Astrocyte of the cerebellum (primary cell): ENCODE results near the gene RFNG.
"Not testable (repeated sequence)": the region's sequence is repeated elsewhere in the genome, so short reads cannot be mapped to it uniquely, and the experiment has no call there.

Experiments
- DNase-seq: peaks from one replicate; pipeline ENCODE4 v3.0.0-alpha.2; 2011; ENCODE audit warnings: low read depth
- H3K4me3 ChIP-seq: 2 replicates; pipeline ENCODE4 v1.5.1; 2011; ENCODE audit warnings: mild to moderate bottlenecking, low read depth, low read length, moderate library complexity
- in situ Hi-C: cut with HindIII; loops from 2 replicates; pipeline ENCODE4 v1.10.0; 2017; ENCODE audit warnings: low sequenced_read_pairs
- TF ChIP-seq, protein P1 (sequence below): IDR thresholded peaks from 2 replicates; pipeline ENCODE4 v1.5.1; 2012; ENCODE audit warnings: low read length, low read depth, moderate library complexity, mild to moderate bottlenecking; ENCODE audit errors: missing control alignments

The RFNG gene

DNA sequence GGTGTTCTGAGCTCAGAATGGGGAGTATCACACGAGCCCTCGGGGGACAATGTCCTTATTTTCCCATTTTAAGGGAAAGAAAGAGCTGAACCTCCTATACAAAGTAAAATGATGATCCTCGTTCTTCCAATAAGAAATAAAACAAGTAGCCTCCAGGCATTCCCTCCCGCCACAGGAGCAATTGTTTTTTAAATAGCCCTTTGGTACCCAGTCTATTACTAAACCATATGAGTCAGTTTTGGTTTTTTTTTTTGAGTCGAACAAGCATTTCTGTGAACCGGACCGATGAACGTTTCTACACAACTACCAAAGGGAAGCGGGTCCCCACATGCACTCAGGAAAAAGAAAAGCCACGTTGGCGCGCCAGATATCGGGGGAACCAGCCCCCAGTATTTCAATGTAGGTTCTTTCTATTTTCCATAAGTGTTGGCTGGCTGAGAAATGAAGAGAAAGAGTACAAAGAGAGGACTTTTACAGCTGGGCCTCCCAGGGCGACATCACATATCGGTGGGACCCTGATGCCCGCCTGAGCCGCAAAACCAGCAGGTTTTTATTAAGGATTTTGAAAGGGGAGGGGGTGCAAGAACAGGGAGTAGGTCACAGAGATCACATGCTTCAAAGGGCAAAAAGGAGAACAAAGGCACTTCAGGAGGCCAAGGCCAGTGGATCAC, 10.3 kb downstream of the RFNG start:
- in situ Hi-C loops, result no loop called here
- H3K4me3 ChIP-seq, result no peak overlapping the region
- TF ChIP-seq, protein P1, sequence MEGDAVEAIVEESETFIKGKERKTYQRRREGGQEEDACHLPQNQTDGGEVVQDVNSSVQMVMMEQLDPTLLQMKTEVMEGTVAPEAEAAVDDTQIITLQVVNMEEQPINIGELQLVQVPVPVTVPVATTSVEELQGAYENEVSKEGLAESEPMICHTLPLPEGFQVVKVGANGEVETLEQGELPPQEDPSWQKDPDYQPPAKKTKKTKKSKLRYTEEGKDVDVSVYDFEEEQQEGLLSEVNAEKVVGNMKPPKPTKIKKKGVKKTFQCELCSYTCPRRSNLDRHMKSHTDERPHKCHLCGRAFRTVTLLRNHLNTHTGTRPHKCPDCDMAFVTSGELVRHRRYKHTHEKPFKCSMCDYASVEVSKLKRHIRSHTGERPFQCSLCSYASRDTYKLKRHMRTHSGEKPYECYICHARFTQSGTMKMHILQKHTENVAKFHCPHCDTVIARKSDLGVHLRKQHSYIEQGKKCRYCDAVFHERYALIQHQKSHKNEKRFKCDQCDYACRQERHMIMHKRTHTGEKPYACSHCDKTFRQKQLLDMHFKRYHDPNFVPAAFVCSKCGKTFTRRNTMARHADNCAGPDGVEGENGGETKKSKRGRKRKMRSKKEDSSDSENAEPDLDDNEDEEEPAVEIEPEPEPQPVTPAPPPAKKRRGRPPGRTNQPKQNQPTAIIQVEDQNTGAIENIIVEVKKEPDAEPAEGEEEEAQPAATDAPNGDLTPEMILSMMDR, result no peak
- DNase-seq, result no peak

DNA sequence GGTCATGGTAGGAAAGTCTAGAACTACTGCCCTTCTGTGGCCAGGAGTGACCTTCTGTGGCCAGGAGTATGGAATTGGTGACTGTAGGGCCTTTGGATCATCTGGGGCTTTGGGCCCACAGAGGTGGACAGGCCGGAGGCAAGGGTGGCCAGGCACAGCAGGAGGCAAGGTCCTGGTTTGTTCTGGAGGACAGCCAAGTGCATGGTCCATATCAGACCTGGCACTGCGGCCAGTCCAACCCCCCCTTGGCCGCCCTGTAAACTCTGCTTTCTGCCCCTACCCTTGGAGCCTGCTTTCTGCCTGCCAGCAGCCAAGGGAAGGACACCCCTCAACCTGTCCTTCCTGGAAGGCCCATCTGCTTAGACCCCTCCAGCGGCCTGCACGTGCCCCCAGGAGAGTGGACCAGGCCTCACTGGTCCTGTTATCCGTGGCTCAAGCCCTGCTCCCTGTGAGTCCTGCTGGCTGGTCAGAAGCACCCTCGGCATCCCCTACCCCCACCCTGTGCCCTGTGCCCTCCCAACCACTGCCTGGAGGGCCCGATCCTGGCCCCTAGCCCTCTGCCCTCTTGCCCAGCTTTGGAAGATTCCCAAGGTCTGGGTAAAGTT, 11.8 kb downstream of the RFNG start:
- in situ Hi-C loops, result loop anchor here (10.0 kb wide), 2 partner anchors 65 to 95 kb away; partner anchors contain the start of gene ASPSCR1
- DNase-seq, result no peak

DNA sequence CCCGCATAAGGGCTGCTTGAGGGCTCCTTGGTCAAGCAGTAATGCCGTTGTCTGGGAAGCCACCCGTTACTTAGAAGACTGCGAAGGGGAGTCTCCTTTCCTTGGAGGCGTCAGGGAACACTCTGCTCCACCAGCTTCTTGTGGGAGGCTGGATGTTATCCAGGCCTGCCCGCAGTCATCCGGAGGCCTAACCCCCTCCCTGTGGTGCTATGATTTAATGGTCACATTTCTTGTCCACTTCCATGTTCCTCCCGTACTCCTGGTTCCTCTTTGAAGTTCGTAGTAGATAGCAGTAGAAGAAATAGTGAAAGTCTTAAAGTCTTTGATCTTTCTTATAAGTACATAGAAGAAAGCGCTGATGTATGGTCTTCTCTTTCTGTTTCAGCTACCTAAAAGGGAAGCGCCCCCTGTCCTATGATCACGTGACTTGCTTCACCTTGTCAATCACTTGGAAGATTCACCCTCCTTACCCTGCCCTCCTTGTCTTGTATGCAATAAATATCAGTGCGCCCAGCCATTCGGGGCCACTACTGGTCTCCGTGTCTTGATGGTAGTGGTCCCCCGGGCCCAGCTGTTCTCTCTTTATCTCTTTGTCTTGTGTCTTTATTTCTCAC, 12.7 kb downstream of the RFNG start:
- in situ Hi-C loops, result loop anchor here (10.0 kb wide), 2 partner anchors 64 to 96 kb away; partner anchors contain the start of gene ASPSCR1
- not testable (repeated sequence) for DNase-seq, H3K4me3 ChIP-seq

More for the DNA sequence above, 11.8 kb downstream of the RFNG start:
- no peak overlapping the region for H3K4me3 ChIP-seq
- TF ChIP-seq, protein P1, result no peak

DNA sequence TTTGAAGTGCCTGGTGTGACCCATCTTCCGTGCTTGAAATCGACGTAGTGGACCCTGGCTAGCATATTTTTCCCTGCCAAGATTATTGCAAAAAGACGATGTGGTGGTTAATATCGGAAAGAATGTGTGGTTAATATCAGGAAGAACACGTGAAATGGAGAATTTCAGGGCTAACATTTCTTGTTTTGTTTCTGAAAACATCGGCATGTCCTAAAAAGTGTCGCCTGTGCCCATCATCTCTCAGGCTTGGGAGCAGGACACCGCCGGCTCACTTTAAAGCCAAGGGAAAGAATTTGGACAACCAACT, 13.8 kb downstream of the RFNG start:
- peak overlapping the region; percentile 61 for H3K4me3 ChIP-seq
- in situ Hi-C loops, result loop anchor here (10.0 kb wide), 2 partner anchors 63 to 97 kb away; partner anchors contain the start of gene ASPSCR1
- DNase-seq, result no peak
- TF ChIP-seq, protein P1, result no peak

DNA sequence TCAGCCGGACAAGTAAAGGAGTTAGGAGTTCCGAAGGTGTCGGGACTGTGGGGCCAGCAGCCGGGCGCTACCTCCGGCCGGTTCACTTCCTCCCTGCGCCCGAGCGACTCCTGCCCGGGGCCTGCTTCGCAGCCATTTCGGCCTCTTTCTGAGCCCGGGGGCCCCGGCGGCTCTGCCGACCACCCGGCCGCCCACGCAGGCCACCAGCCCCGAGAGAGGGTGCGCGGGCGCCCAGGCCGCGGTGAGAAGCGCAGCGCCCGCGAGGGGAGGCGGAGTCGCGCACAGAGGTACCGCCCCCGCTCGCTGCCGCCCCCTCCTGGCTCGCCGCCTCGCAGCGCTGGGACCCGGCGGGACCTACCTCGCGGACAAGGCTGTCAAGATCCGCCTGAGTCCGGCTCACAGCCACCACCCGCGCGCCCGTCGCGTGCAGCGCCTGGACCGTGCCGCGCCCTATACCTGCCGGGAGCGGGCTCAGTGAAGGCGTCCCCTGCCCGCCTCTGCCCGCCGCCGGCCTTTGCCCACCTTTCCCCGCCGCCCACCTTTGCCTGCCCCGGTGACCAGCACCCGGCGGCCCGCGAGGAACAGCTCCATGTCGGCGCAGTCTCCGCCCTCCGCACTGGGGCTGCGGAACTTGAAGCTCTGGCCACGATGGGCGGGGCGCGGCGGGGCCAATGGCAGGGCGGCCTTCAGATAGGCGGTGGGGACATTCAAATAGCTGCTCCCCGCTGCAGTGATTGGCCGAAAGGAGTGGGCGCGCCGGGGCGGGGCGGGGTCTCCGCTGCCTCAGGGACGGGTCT, 14.3 kb downstream of the RFNG start, which contains the start of gene DCXR:
TSS of gene DCXR (minus strand) at position 606 of the 797 bp plus-strand sequence. CDS start at position 591, 15 bp downstream.
- H3K4me3 ChIP-seq, result peak within 1 kb of the TSS; percentile 61
- in situ Hi-C loops, result loop anchor here (10.0 kb wide), 2 partner anchors 62 to 98 kb away; partner anchors contain the start of gene ASPSCR1
- DNase-seq, result peak; percentile 92
- TF ChIP-seq, protein P1, result peak; percentile 68

DNA sequence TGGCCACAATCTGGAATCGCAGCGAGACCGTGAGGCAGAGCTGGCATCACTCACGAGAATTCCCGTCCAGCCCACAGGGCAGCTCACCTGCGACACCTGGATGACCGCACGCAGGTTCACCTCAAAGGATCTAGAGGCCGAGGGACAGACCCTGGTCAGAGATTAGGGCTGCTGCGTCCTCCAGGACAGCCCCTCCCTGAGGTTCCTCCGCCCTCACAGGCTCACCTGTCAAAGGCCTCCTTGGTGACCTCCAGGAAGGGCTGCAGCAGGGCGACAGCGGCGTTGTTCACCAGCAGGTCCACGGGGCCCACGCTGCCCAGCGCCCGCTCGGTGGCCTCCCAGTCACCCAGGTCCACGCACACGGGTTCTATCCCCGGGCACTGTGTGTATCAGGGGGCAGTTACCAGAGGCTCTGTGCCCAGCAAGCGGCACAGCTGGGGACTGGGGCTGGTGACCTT, 14.9 kb downstream of the RFNG start:
- in situ Hi-C loops, result loop anchor here (10.0 kb wide), 2 partner anchors 62 to 98 kb away; partner anchors contain the start of gene ASPSCR1
- no peak for DNase-seq
- peak overlapping the region; percentile 61 for H3K4me3 ChIP-seq
- TF ChIP-seq, protein P1, result no peak
